Cardiac muscle cell (in vitro differentiated cells and primary cell): ENCODE measurements around the gene ADGRB2. TPM values are rescaled to one million over a fixed set of nuclear protein-coding genes. Genes with fewer than 3 reads are reported as not detected.

Experiments
- DNase-seq, 2 donors: peaks; one replicate each; pipeline versions ENCODE4 v3.0.0 to v3.0.0-alpha.2; 2010 to 2017; ENCODE audit warnings: low read depth in 1 of 2, low spot score in 1 of 2
- H3K27ac ChIP-seq: fragments of 200-600 bp; sonication (generic); 2 replicates; pipeline ENCODE4 v1.5.1; 2016
- H3K27me3 ChIP-seq: fragments of 200-600 bp; sonication (generic); 2 replicates; pipeline ENCODE4 v1.6.0; 2016; ENCODE audit warnings: control low read depth
- H3K36me3 ChIP-seq: fragments of 200-600 bp; sonication (generic); 2 replicates; pipeline ENCODE4 v1.5.1; 2016; ENCODE audit warnings: control low read depth
- H3K4me1 ChIP-seq: fragments of 200-600 bp; sonication (generic); 2 replicates; pipeline ENCODE4 v1.8.1; 2017; ENCODE audit warnings: low read depth, mild to moderate bottlenecking, mixed run types
- H3K4me3 ChIP-seq: fragments of 200-600 bp; sonication (generic); 2 replicates; pipeline ENCODE4 v1.5.1; 2016; ENCODE audit warnings: mild to moderate bottlenecking
- H3K9me3 ChIP-seq: fragments of 200-600 bp; sonication (generic); 2 replicates; pipeline ENCODE4 v1.5.1; 2017; ENCODE audit warnings: low read depth, mild to moderate bottlenecking, control low read depth
- CTCF ChIP-seq: IDR thresholded peaks from 2 replicates; pipeline ENCODE4 v1.5.1; 2012; ENCODE audit warnings: low read depth, mild to moderate bottlenecking, low read length
- polyA plus RNA-seq: library from polyadenylated mRNA; unstranded; fragments of >200 nt; fragmentation: Nextera tagmentation; extraction: Ambion mirVana; gene quantifications from 2 replicates; pipeline ENCODE4 v1.2.1, GENCODE V29; 2016
- total RNA-seq: library from RNA; depleted of rRNA; stranded (reverse); fragments of >200 nt; gene quantifications from 2 replicates; pipeline ENCODE4 v1.2.3, GENCODE V29; 2016

ADGRB2 gene
- total and polyA plus RNA-seq, 2 experiments from 2014 or later, result 95.0 to 309 TPM

DNA sequence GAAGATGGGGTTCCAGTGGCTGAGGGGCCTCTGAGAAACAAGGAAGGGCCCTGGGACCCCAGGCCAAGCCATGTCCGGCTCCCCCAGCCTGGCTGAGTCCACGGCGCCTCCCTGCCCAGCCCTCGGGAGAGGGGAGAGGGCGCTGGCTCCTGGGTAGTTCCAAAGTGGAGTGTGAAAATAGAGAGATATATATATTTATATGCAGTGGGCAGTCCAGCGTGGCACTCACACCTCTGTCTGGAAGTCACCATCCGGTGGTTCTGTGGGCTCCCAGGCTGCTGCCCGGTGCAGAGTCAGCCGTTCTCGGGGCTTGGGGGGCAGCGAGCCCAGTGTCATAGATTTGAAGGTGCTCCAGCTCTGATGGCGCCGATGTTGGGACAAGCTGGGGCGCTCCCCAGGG lies 36.9 kb downstream of the ADGRB2 start:
- no peak for TF ChIP-seq CTCF
- Histone ChIP-seq H3K4me3 (no peak overlapping the region), H3K27ac (no peak overlapping the region), H3K4me1 (no peaks in the 10 kb centered on the region), H3K27me3 (no peaks in the 10 kb centered on the region), H3K36me3 (peaks cover 32% of the 10 kb centered on the region), H3K9me3 (no peaks in the 10 kb centered on the region)
- DNase-seq, result no peak

DNA sequence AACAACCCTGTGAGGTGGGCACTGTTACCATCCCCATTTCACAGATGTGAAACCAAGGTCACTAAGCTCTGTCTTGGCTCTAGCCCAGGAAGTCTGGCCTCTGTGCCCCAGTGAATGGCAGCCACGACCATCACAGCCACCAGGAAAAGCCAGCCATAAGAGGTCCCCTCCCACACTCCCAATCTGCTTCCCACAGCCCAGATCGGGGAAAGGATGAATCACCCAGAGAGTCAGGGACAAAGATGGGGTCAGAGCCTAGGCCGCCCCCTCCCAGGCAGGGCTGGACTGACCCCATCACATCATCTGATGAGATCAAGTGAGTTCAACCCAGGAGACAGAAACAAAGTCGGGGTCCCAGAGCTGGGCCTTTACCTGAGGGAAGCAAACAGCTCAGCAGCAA lies 37.4 kb downstream of the ADGRB2 start:
- H3K4me3 ChIP-seq, result no peak overlapping the region
- no peak for DNase-seq
- H3K36me3 ChIP-seq, result peaks cover 31% of the 10 kb centered on the region
- no peaks in the 10 kb centered on the region for H3K9me3 ChIP-seq
- TF ChIP-seq CTCF, result no peak
- H3K27ac ChIP-seq, result no peak overlapping the region
- no peaks in the 10 kb centered on the region for H3K4me1 ChIP-seq
- H3K27me3 ChIP-seq, result no peaks in the 10 kb centered on the region

- H3K36me3 ChIP-seq, result peaks cover 28% of the 10 kb centered on the region
- no peaks in the 10 kb centered on the region for H3K27me3 ChIP-seq
- H3K9me3 ChIP-seq, result no peaks in the 10 kb centered on the region
- no peak for TF ChIP-seq CTCF
- DNase-seq, result no peak
- no peak overlapping the region for H3K27ac ChIP-seq
- H3K4me3 ChIP-seq, result no peak overlapping the region
- no peaks in the 10 kb centered on the region for H3K4me1 ChIP-seq
These were observed 38.2 kb downstream of the ADGRB2 start for GRCh38 chr1:31725777-31726535.

- Histone ChIP-seq H3K27me3 (no peaks in the 10 kb centered on the region), H3K9me3 (no peaks in the 10 kb centered on the region), H3K36me3 (peaks cover 22% of the 10 kb centered on the region), H3K4me1 (no peaks in the 10 kb centered on the region), H3K4me3 (no peak overlapping the region), H3K27ac (no peak overlapping the region)
- no peak for TF ChIP-seq CTCF
- DNase-seq, result no peak
These were observed 39.0 kb downstream of the ADGRB2 start for GRCh38 chr1:31725134-31725533.

GRCh38 chr1:31723828-31724359 lies 40.2 kb downstream of the ADGRB2 start:
- Histone ChIP-seq H3K9me3 (no peaks in the 10 kb centered on the region), H3K36me3 (peaks cover 22% of the 10 kb centered on the region), H3K4me3 (no peak overlapping the region), H3K27ac (no peak overlapping the region), H3K27me3 (no peaks in the 10 kb centered on the region), H3K4me1 (no peaks in the 10 kb centered on the region)
- TF ChIP-seq CTCF, result no peak
- peak; percentile 84 to 94 for DNase-seq
